ENCODE measurements around the gene TMEM82.
A peak's percentile ranks its signal among the peaks of the same experiment; 100 is the strongest.

The TMEM82 gene

DNA sequence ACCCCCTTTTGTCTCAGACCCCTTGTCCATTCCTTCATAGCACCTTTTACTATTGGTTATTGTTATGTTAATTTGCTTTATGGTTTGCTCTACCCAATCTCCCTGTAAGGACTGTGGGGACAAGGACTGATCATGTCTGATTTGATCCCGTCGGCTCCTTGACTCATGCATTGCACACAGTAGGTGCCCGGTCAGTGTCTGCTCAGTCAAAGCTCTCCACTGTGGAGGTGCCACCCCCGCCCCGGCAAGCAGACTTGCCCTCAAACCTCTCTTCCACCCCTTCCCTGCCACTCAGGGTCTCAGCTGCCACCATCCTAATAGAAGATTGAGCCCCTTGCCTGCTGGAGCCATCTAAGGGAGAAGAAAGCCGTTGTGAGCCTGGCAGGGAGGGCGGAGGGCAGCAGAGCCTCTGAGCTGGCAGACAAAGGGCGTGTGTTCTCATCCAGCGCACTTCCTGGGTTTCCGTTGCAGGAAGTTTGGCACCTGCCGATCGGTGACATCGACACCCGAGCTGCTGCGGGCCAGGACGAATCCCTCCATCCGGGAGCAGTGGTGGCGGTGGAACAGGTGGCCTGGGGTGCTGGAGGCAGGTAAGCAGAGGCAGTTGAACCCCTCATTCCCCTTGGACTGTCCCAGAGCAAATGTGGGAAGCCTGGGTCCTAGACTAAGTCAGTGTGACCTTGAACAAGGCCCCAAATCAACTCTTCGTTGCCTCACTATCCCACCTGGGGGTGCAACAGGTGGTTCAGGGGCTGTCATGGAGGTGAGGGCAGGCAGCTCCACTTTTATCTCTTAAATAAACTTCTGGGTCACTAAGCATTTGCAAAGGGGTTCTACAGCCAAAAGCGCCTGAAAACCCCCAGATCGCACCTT, 14.1 kb downstream of the TMEM82 start:
- DNase-seq (ENCODE audit: low read depth in 2 of 2) = no peak

- no peak for DNase-seq (ENCODE audit: low read depth in 2 of 2)
Measured at GRCh38 chr1:15757016-15757543, 14.8 kb downstream of the TMEM82 start.

- no peak for DNase-seq (ENCODE audit: low read depth in 2 of 2)
Measured at GRCh38 chr1:15757575-15758342, 15.5 kb downstream of the TMEM82 start.

- no peak for DNase-seq (ENCODE audit: low read depth in 2 of 2)
Measured at GRCh38 chr1:15758343-15758931, 16.1 kb downstream of the TMEM82 start, which contains the start of gene FBLIM1. Gene FBLIM1, plus strand, starts transcription at chr1:15758795. Its CDS starts 6,189 bp downstream, at chr1:15764984.

- no peak for DNase-seq (ENCODE audit: low read depth in 2 of 2)
Measured at GRCh38 chr1:15758953-15759661, 16.8 kb downstream of the TMEM82 start.

DNA sequence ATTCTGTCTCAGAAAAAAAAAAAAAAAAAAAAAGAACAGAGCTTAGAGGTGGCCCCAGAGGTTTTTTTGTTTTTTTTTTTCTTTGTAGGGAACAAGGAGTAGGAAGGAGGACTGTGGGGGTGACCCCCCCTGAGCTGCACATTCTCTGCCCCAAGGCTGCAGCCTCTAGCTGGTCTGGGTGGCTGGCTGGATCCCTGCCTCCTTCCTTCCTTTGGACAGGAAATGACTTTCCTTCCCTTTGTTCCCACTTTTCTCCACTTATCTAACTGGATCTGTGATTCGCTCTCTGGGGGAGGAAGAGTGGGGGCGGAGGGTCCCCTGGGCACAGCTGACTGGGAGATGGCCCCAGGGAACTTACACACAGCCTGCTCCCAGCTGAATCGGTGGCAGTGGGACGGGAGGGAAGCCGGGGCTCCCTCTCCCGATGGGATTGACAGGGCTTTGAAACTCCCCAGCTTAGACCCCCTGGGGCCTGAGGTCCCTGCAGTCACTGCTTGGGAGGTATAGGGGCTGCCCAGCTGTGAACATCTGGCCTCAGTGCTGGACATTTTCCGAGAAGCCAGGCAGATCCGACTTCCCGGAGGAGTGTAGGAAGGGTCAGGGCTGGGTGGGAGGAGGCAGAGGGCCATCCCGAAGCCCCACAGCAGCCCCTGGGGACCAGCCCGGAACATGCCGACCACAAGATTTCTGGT, 18.4 kb downstream of the TMEM82 start:
- DNase-seq (ENCODE audit: low read depth in 2 of 2) = peak in 1 of 2 experiments; percentile 20

- no peak for DNase-seq (ENCODE audit: low read depth in 2 of 2)
Measured at GRCh38 chr1:15761366-15762128, 19.2 kb downstream of the TMEM82 start.

DNA sequence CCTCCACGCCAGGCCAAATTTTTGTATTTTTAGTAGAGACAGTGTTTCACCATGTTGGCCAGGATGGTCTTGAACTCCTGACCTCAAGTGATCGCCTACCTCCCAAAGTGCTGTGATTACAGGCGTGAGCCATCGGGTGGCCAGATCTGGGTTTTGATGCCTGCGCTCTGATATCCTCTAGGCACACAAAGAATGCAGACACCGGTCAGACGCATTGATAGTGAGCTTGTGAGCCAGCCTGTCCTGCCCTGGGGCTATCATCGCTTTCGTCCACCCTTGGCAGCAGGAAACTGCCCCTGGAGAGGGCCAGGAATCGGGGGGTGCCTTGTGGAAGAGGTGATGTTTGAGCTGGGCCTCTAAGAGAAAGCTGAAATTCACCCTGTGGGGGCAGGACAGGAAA, 20.2 kb downstream of the TMEM82 start:
- DNase-seq (ENCODE audit: low read depth in 2 of 2) = no peak

- DNase-seq (ENCODE audit: low read depth in 2 of 2) = no peak
Measured at GRCh38 chr1:15764269-15764764, 22.0 kb downstream of the TMEM82 start.

DNA sequence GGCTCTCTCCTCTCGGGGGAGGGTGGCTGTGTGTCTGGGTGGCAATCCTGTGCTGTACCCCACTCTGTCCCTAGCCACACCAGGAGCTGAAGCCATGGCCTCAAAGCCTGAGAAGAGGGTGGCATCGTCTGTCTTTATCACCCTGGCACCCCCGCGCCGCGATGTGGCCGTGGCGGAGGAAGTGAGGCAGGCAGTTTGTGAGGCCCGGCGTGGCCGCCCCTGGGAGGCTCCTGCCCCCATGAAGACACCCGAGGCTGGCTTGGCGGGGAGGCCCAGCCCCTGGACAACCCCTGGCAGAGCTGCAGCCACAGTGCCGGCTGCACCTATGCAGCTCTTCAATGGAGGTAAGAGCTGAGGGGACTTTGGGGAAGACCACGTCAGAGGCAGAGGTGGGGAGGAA, 22.6 kb downstream of the TMEM82 start:
- no peak for DNase-seq (ENCODE audit: low read depth in 2 of 2)

- no peak for DNase-seq (ENCODE audit: low read depth in 2 of 2)
Measured at GRCh38 chr1:15765495-15766194, 23.3 kb downstream of the TMEM82 start.

DNA sequence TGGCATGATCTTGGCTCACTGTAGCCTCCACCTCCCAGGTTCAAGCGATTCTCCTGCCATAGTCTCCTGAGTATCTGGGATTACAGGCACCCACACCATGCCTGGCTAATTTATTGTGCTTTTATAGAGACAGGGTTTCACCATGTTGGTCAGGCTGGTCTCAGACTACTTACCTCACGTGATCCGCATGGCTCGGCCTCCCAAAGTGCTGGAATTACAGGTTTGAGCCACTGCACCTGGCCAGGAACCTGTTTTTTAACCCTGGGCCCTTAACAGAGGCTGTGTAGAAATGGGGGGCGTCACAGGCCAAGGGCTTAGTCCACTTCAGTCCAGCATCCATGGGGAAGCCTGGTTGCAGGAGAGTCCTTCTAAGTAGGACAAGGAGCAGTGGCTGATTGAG, 25.6 kb downstream of the TMEM82 start:
- DNase-seq (ENCODE audit: low read depth in 2 of 2) = no peak

GRCh38 chr1:15768388-15768787, 26.1 kb downstream of the TMEM82 start:
- DNase-seq (ENCODE audit: low read depth in 2 of 2) = no peak

DNA sequence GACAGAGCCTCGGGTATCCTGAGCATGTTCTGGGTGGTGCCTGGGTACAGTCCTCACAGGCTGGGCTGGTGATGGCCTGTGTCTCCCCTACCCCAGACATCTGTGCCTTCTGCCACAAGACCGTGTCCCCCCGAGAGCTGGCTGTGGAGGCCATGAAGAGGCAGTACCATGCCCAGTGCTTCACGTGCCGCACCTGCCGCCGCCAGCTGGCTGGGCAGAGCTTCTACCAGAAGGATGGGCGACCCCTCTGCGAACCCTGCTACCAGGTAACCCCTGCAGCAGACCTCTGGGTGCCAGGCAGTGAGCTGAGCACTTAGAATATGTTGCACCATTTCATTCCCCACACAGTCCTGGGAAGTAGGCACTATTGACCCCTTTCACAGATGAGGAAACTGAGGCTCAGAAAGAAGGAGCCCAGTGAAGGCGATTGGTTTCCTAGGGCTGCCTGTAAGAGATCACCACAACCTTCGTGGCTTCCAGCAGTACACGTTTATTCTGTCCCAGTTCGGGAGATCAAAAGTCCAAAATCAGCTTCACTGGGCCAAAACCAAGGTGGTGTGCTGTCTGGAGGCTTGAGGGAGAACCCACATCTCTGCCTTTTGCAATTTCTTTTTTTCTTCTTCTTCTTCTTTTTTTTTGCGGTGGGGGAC, 28.1 kb downstream of the TMEM82 start:
- DNase-seq (ENCODE audit: low read depth in 2 of 2) = no peak

- DNase-seq (ENCODE audit: low read depth in 2 of 2) = no peak
Measured at GRCh38 chr1:15771836-15772515, 29.7 kb downstream of the TMEM82 start.

- DNase-seq (ENCODE audit: low read depth in 2 of 2) = no peak
Measured at GRCh38 chr1:15775706-15776105, 33.4 kb downstream of the TMEM82 start.

DNA sequence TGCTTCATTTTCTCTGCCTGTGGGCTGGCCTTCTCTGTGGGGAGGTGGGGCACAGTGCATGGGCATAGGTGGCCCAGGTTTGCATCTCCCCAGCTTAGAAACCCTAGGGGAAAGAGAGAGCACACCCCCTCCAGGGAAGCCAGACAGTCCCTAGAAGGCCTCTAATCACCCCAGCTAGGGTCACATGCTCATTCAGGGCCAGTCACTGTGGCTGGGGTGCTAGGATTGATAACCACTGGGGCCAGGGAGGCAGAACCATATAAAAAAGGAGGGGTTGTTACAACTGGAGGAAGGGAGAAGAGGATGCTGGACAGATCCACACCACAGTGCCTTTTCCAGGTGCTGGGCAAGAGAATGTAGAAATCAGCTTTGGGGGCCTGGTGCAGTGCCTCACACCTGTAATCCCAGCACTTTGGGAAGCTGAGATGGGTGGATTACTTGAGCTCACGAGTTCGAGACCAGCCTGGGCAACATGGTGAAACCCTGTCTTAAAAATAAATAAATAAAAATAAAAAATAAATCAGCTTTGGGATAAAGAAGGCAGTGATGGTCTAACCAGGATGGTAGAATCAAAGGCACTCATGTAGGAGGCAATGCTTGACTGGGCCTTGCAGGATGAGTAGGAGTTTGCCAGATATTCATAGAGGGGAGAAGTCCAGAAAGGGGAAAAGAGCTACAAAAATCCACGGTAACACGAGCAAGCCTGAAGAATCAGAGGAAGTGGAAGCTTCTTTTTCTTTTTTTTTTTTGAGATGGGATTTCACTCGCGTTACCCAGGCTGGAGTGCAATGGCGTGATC, 35.8 kb downstream of the TMEM82 start:
- DNase-seq (ENCODE audit: low read depth in 2 of 2) = no peak
